GM20000 (cell line): Measurements from ENCODE around the gene OSBP2.

Experiments
- DNase-seq: peaks from one replicate; pipeline ENCODE4 v3.0.0; 2012; ENCODE audit warnings: low spot score
- CTCF ChIP-seq: IDR thresholded peaks from 2 replicates; pipeline ENCODE4 v1.5.1; 2012; ENCODE audit warnings: mild to moderate bottlenecking, control low read depth; ENCODE audit errors: extremely low read depth, missing control alignments

Gene OSBP2

GRCh38 chr22:30743257-30744020 lies 48.8 kb downstream of the OSBP2 start:
- DNase-seq, result no peak
- TF ChIP-seq CTCF, result no peak

- TF ChIP-seq CTCF, result no peak
- DNase-seq, result no peak
Measured at GRCh38 chr22:30744224-30744623, 49.5 kb downstream of the OSBP2 start.

DNA sequence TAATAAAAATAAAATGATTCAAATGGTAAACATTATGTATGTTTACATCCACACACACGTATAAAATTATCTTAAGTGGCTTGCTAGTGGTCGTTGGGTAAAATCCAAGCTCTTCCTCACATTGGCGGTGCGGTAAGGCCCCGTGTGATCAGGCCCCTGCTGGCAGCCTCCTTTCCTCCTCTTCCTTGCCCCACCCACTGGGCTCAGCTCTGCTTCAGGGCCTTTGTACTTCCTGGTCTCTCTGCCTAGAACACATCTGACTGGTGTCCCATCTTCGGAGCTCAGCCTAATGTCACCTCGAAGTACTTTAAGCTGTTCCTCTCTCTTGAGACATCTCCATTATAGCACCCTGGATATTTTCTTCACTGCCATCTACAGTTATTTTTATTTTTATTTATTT lies 52.8 kb downstream of the OSBP2 start:
- DNase-seq, result no peak
- TF ChIP-seq CTCF, result no peak

DNA sequence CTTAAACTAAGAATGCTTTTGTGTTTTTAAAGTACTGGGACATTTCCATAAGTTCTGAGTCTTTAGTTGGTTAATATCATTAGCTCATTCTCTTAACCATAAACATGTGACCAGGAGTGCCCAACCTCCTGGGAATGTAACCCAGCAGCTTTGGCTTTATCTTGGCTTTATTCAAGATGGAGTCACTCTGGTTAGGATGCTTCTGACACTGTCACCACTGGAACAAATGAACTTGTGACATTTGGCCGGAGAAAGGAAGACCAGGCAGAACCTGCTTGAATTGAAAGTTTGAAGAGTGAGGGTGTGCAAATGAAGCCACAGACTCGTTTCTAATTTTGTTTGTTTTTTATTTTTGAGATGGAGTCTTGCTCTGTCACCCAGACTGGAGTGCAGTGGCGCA lies 54.6 kb downstream of the OSBP2 start:
- TF ChIP-seq CTCF, result no peak

GRCh38 chr22:30749849-30750248 lies 55.2 kb downstream of the OSBP2 start:
- TF ChIP-seq CTCF, result no peak
- no peak for DNase-seq

More for the DNA sequence above, 54.6 kb downstream of the OSBP2 start:
- no peak for DNase-seq

DNA sequence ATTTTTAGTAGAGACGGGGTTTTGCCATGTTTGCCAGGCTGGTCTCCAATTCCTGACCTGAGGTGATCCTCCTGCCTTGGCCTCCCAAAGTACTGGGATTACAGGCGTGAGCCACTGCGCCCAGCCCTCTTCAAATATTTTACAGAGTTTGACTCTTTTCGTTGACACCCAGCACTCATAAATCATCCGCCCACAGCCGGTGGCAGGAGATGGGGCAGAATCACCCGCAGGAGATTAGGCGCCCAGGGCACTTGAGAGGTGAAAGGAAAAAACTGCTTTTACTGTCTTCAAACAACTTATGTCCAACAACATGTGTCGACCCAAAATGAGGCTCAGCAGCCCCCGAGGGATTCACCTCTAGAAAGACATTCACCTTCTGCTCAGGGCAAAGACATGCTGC lies 56.9 kb downstream of the OSBP2 start:
- DNase-seq, result no peak
- TF ChIP-seq CTCF, result no peak

DNA sequence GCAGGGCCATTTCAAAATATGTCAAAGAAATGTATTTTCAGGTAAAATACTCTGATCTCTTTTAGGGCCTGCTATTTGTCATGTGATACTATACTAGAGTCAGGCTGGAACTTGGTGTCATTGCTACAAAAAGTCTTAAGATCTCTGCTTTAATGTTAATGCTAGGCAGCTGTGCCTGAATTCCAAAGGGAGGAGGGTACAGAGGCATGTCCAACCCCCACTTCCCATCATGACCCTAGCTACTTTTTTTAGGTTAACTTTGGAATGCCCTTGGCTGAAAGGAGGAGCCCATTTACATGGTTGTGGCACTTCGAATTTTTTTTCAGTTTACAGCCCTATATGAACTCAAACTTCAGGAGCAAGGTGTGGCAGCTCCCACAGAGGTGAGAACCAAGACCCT lies 58.1 kb downstream of the OSBP2 start:
- no peak for DNase-seq

More for the DNA sequence above, 58.1 kb downstream of the OSBP2 start:
- TF ChIP-seq CTCF, result no peak
